Sigmoid colon (tissue), 7 donors: ENCODE data around the gene SRSF8. TPM values are rescaled to one million over a fixed set of nuclear protein-coding genes. Genes with fewer than 3 reads are reported as not detected.

Experiments used
- DNase-seq: peaks from one replicate; pipeline ENCODE4 v3.0.0-alpha.2; 2019
- H3K27ac ChIP-seq, 4 donors: fragments of 200-600 bp; sonication (generic); one replicate each; pipeline ENCODE4 v1.5.1; 2016 to 2019; ENCODE audit warnings: mild to moderate bottlenecking in 1 of 4
- H3K27me3 ChIP-seq, 3 donors: fragments of 200-600 bp; sonication (generic); one replicate each; pipeline ENCODE4 v1.5.1; 2019; ENCODE audit warnings: mild to moderate bottlenecking in 1 of 3
- H3K36me3 ChIP-seq, 4 donors: fragments of 200-600 bp; sonication (generic); one replicate each; pipeline ENCODE4 v1.5.1; 2016 to 2019
- H3K4me1 ChIP-seq, 4 donors: fragments of 200-600 bp; sonication (generic); one replicate each; pipeline ENCODE4 v1.5.1; 2017 to 2019
- H3K4me3 ChIP-seq, 4 donors: fragments of 200-600 bp; sonication (generic); one replicate each; pipeline ENCODE4 v1.5.1; 2017 to 2019; ENCODE audit warnings: mild to moderate bottlenecking in 2 of 4, moderate library complexity in 1 of 4
- H3K9me3 ChIP-seq, 4 donors: fragments of 200-600 bp in 3 of 4; sonication (generic) in 3 of 4; one replicate each; pipeline versions ENCODE4 v1.5.1 to v1.6.1; 2013 to 2019
- EP300 ChIP-seq, 4 donors: sonication (generic); formaldehyde crosslinking; IDR thresholded peaks; one replicate each; pipeline ENCODE4 v1.6.1; 2017; ENCODE audit warnings: antibody characterized with exemption in 4 of 4
- POLR2A ChIP-seq, 2 donors: fragments of 450-650 bp; IDR thresholded peaks; one replicate each; pipeline ENCODE4 v1.6.1; 2016; ENCODE audit warnings: antibody characterized with exemption in 2 of 2, mild to moderate bottlenecking in 2 of 2, moderate library complexity in 2 of 2
- POLR2AphosphoS5 ChIP-seq, 4 donors: sonication (generic); formaldehyde crosslinking; IDR thresholded peaks; one replicate each; pipeline ENCODE4 v1.6.1; 2017; ENCODE audit warnings: antibody characterized with exemption in 4 of 4
- WGBS, 2 donors: extraction: QIAGEN DNeasy Blood & Tissue Kit; methylation state at CpG; one replicate each; pipeline ENCODE4 v1.1.7; 2013; 5-methylcytosine and 5-hydroxymethylcytosine counted together
- intact Hi-C: fragments of 100-400 bp; cut with DNase I; formaldehyde crosslinking; loops from one replicate; pipeline ENCODE4 v1.15.1; 2023
- polyA plus RNA-seq, 3 donors: library from polyadenylated mRNA; stranded (reverse); fragments of 200-250 nt; gene quantifications; one replicate each; pipeline ENCODE4 v1.2.3, GENCODE V29; 2013
- total RNA-seq, 4 donors: library from RNA; depleted of rRNA; stranded (reverse); fragments of >200 nt; gene quantifications; one replicate each; pipeline ENCODE4 v1.1.0, GENCODE V29; 2016
- TF ChIP-seq, protein P1 (sequence below), 4 experiments: fragments of 450-650 bp in 3 of 4; fragments of 200-600 bp in 1 of 4; IDR thresholded peaks; one replicate each; pipeline ENCODE4 v1.5.1; 2016 to 2019; ENCODE audit warnings: antibody characterized with exemption in 4 of 4, mild to moderate bottlenecking in 3 of 4, moderate library complexity in 2 of 4
- donor health status: healthy with polysubstance abuse.
- donor health status: Bipolar disorder and iron deficiency.
- donor health status: healthy.

The SRSF8 gene
- total and polyA plus RNA-seq, 7 donors, result 15.0 to 54.7 (median 30.4) TPM

DNA sequence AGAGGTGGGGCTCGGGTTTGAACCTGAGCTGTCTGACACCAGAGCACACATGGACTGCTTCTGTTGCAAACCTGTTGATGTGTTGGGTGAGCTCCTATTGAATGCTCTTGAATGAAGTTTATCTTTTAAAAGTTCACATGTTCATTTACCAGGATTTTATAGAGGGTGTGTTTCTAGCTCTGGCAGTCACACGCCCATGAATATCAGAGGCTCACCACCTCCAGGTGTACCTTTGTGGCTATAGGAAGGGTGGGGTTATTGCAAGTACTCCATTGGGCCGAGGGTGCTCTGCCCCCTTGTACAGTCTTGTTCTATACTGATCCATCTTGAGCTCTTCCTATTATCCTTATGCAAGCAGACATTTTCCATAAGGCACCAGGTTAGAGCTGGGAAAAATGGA, 32.1 kb downstream of the SRSF8 start:
- WGBS, 2 donors, result 28 to 75% methylated on average over 3 of the region's 3 CpGs

DNA sequence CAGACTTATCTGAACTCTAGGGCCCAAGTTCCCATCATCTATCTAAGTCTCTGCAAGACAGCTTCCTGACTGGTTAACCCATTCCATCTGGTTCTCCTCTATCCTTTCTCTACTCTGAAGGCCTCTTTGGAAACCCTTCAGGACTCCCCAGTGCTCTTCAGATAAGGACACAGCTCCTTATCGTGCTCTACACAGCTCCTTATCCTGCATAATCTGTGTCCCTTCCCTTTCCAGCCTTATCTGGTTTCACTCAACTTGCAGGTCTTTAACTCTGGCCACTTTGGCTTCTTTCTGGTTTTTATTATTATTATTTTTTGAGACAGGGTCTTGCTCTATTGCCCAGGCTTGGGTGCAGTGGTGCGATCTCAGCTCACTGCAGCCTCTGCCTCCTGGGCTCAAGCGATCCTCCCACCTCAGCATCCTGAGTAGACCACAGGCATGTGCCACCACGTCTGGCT, 33.5 kb downstream of the SRSF8 start:
- Histone ChIP-seq H3K27me3 (no peaks in the 10 kb centered on the region), H3K36me3 (no peaks in the 10 kb centered on the region), H3K27ac (no peak overlapping the region), H3K4me3 (no peak overlapping the region), H3K9me3 (no peaks in the 10 kb centered on the region), H3K4me1 (peaks cover 0 to 3% (median 0%) of the 10 kb centered on the region in 4 donors)
- DNase-seq, result no peak
- intact Hi-C loops, result no loop called here
- TF ChIP-seq EP300 (IDR thresholded peaks at IDR 0.05), result no peak
- no peak for TF ChIP-seq POLR2A (IDR thresholded peaks at IDR 0.05)
- WGBS, 2 donors, result 72 to 94% methylated on average over 4 of the region's 4 CpGs

More for the DNA sequence above, 32.1 kb downstream of the SRSF8 start:
- intact Hi-C loops, result no loop called here
- Histone ChIP-seq H3K4me3 (no peak overlapping the region), H3K9me3 (no peaks in the 10 kb centered on the region), H3K27ac (no peak overlapping the region), H3K4me1 (peaks cover 0 to 3% (median 0%) of the 10 kb centered on the region in 4 donors), H3K27me3 (no peaks in the 10 kb centered on the region), H3K36me3 (no peaks in the 10 kb centered on the region)
- no peak for DNase-seq
- TF ChIP-seq POLR2A (IDR thresholded peaks at IDR 0.05), result no peak
- TF ChIP-seq EP300 (IDR thresholded peaks at IDR 0.05), result no peak
- TF ChIP-seq, protein P1, sequence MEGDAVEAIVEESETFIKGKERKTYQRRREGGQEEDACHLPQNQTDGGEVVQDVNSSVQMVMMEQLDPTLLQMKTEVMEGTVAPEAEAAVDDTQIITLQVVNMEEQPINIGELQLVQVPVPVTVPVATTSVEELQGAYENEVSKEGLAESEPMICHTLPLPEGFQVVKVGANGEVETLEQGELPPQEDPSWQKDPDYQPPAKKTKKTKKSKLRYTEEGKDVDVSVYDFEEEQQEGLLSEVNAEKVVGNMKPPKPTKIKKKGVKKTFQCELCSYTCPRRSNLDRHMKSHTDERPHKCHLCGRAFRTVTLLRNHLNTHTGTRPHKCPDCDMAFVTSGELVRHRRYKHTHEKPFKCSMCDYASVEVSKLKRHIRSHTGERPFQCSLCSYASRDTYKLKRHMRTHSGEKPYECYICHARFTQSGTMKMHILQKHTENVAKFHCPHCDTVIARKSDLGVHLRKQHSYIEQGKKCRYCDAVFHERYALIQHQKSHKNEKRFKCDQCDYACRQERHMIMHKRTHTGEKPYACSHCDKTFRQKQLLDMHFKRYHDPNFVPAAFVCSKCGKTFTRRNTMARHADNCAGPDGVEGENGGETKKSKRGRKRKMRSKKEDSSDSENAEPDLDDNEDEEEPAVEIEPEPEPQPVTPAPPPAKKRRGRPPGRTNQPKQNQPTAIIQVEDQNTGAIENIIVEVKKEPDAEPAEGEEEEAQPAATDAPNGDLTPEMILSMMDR (IDR thresholded peaks at IDR 0.05), result no peak
- TF ChIP-seq POLR2AphosphoS5 (IDR thresholded peaks at IDR 0.05), result no peak

DNA sequence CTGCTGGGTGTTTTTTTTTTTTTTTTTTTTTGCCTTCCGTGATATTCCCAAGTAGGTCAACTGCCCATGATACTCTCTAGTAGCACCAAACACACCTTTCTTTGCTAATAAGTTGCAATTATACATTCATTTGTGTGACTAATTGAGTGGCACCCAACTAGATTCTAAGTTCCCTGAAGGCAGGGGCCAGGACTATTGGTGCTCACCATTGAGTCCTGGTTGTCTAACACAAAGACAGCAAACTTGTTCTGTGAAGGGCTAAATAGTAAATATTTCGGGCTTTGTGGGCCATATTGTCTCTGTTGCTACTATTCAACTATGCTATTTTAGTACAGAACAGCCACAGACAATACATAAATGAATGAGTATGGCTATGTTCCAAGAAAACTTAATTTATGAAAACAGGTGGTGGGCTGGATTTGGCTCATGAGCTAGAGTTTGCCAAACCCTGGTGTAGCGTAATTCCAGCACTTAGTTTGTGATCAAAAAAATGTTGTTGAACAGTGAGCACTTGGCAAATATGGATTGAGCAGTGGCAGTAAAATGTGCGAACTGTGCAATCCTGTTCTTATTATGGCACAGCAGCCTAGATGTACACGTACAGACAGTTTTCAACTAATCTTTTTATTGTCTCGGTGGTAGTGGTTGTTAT, 34.3 kb downstream of the SRSF8 start:
- 34 to 76% methylated on average over 6 of the region's 6 CpGs for WGBS, 2 donors
- DNase-seq, result no peak
- H3K4me1 ChIP-seq, result no peaks in the 10 kb centered on the region

DNA sequence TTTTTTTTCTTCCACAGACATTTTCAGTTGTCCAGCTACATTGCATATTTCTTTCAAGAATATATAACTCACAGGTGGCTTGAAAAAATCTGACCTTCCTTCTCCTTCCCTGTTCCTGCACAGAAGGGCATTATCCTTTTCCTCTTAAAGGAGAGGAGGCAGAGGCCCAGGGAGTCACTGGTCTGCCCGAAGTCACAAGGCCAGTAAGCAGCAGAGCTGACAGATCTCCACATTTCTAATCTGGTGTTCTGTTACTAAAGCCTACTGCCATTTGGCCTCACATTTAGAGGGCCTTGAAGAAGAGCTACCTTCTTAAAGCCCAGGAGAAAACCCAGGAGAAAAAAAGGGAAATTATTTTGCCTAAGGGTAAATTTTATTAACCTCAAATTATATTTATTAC, 35.2 kb downstream of the SRSF8 start:
- TF ChIP-seq EP300 (IDR thresholded peaks at IDR 0.05), result no peak
- no peak for TF ChIP-seq POLR2AphosphoS5 (IDR thresholded peaks at IDR 0.05)
- no peak for TF ChIP-seq POLR2A (IDR thresholded peaks at IDR 0.05)
- TF ChIP-seq, protein P1 (IDR thresholded peaks at IDR 0.05), result no peak
- Histone ChIP-seq H3K36me3 (no peaks in the 10 kb centered on the region), H3K27me3 (no peaks in the 10 kb centered on the region), H3K9me3 (no peaks in the 10 kb centered on the region), H3K27ac (no peak overlapping the region), H3K4me3 (no peak overlapping the region), H3K4me1 (no peaks in the 10 kb centered on the region)
- DNase-seq, result no peak
- intact Hi-C loops, result no loop called here
- WGBS, 2 donors, result 86 to 90% methylated on average over 1 of the region's 1 CpG

More for the DNA sequence above, 34.3 kb downstream of the SRSF8 start:
- Histone ChIP-seq H3K4me3 (no peak overlapping the region), H3K27me3 (no peaks in the 10 kb centered on the region), H3K9me3 (no peaks in the 10 kb centered on the region), H3K36me3 (no peaks in the 10 kb centered on the region), H3K27ac (no peak overlapping the region)
- TF ChIP-seq POLR2AphosphoS5 (IDR thresholded peaks at IDR 0.05) (no peak), EP300 (IDR thresholded peaks at IDR 0.05) (no peak), POLR2A (IDR thresholded peaks at IDR 0.05) (no peak)
- TF ChIP-seq, protein P1 (IDR thresholded peaks at IDR 0.05), result no peak
- intact Hi-C loops, result no loop called here

DNA sequence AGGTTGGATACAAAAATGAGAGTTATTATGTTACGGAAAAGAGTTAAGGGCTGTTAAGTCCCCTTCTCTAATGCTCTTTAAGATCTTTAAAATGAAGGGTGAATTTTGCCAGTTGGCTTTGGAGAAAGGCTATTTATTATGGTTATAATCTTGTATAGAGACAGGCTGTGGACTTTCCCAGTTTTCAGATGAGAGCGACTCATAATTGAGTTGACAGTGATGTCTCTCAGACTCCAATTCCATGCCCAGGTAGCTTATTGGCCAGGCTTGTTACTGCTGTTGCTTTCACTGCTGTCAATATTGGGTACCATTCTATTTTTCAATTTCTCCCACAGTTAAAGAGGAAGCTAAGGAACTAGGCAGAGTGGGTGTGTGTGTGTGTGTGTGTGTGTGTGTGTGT, 36.0 kb downstream of the SRSF8 start:
- Histone ChIP-seq H3K4me1 (no peaks in the 10 kb centered on the region), H3K36me3 (no peaks in the 10 kb centered on the region), H3K4me3 (no peak overlapping the region), H3K9me3 (no peaks in the 10 kb centered on the region), H3K27ac (no peak overlapping the region), H3K27me3 (no peaks in the 10 kb centered on the region)
- WGBS, 2 donors, result 96 to 98% methylated on average over 2 of the region's 2 CpGs
- TF ChIP-seq EP300 (IDR thresholded peaks at IDR 0.05) (no peak), POLR2A (IDR thresholded peaks at IDR 0.05) (no peak), POLR2AphosphoS5 (IDR thresholded peaks at IDR 0.05) (no peak)
- TF ChIP-seq, protein P1 (IDR thresholded peaks at IDR 0.05), result no peak
- intact Hi-C loops, result no loop called here
- no peak for DNase-seq
